Testis (tissue), 3 donors: Measurements from ENCODE around the gene ANKRD45. TPM values are rescaled to one million over a fixed set of nuclear protein-coding genes. Genes with fewer than 3 reads are reported as not detected.
"Not testable (repeated sequence)": the region's sequence is repeated elsewhere in the genome, so short reads cannot be mapped to it uniquely, and the experiment has no call there.

Experiments used
- DNase-seq: peaks from one replicate; pipeline ENCODE4 v3.0.0-alpha.2; 2019
- H3K27ac ChIP-seq, 2 donors: fragments of 200-600 bp; sonication (generic); one replicate each; pipeline ENCODE4 v1.5.1; 2019
- H3K27me3 ChIP-seq: fragments of 200-600 bp; sonication (generic); one replicate; pipeline ENCODE4 v1.5.1; 2019
- H3K36me3 ChIP-seq: fragments of 200-600 bp; sonication (generic); one replicate; pipeline ENCODE4 v1.5.1; 2017; ENCODE audit warnings: low read depth; ENCODE audit errors: missing control alignments
- H3K4me1 ChIP-seq: fragments of 200-600 bp; sonication (generic); one replicate; pipeline ENCODE4 v1.5.1; 2019
- H3K4me3 ChIP-seq, 2 donors: fragments of 200-600 bp; sonication (generic); one replicate each; pipeline ENCODE4 v1.5.1; 2017 to 2019
- H3K9me3 ChIP-seq: fragments of 200-600 bp; sonication (generic); one replicate; pipeline ENCODE4 v1.5.1; 2017
- CTCF ChIP-seq, 3 experiments: fragments of 450-650 bp in 2 of 3; fragments of 200-600 bp in 1 of 3; sonication (generic) in 1 of 3; IDR thresholded peaks; one replicate each; pipeline ENCODE4 v1.5.1; 2016 to 2019; ENCODE audit warnings: antibody characterized with exemption in 3 of 3, mild to moderate bottlenecking in 2 of 3, moderate library complexity in 1 of 3
- POLR2A ChIP-seq: fragments of 450-650 bp; IDR thresholded peaks from one replicate; pipeline ENCODE4 v1.6.1; 2017; ENCODE audit warnings: antibody characterized with exemption, mild to moderate bottlenecking, moderate library complexity
- WGBS, 2 donors: methylation state at CpG; one replicate each; pipeline ENCODE4 v1.1.5; 2018; 5-methylcytosine and 5-hydroxymethylcytosine counted together
- intact Hi-C: fragments of 100-400 bp; cut with DNase I; formaldehyde crosslinking; loops from one replicate; pipeline ENCODE4 v1.15.1; 2023; ENCODE audit warnings: low total_unique reads
- polyA plus RNA-seq: library from polyadenylated mRNA; stranded (reverse); fragments of 350-450 nt; fragmentation: Illumina TruSeq; extraction: RNeasy Lipid Tissue Mini Kit (QIAGEN cat#74804); gene quantifications from one replicate; pipeline ENCODE4 v1.2.3, GENCODE V29; 2014; ENCODE audit warnings: low read depth, low replicate concordance; ENCODE audit not compliant: insufficient read depth
- total RNA-seq, 2 donors: library from RNA; depleted of rRNA; stranded (reverse); fragments of >200 nt; gene quantifications; one replicate each; pipeline ENCODE4 v1.2.3, GENCODE V29; 2016

The ANKRD45 gene
- total and polyA plus RNA-seq, 3 donors from 2014 or later, result 6.7 to 37.9 (median 8.4) TPM

DNA sequence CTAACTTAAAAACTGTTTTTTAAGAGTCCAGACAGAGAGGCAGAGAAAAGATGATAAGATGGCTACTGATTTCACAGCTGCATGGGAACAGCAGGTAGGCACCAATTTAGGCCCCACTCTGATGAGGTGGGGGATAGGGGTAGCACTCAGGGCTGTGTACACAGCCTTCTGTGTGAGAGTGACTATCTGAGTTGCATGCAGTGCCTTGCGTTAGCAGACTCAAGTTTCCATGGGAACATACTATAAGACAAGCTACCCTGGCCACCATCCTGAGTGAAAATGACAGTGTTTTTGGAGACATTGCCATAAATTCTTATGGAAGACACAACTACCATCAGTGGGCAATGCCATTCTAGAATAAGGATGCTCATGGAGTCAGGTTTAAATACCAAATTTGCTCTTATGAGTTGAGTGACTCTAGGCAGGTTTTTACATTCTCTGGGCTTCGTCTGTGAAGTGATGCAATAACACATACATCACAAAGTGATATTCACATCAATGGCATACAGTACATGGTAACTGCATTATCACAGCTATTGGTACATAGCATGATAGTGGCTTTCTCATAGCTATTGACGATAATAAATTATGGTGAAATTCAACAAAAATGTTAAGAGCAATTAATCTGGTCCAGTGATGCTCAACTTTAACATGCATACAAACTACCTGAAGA is 97.3 kb downstream of the ANKRD45 start:
- Histone ChIP-seq H3K4me1 (no peaks in the 10 kb centered on the region), H3K4me3 (no peak overlapping the region), H3K27me3 (no peaks in the 10 kb centered on the region), H3K9me3 (no peaks in the 10 kb centered on the region), H3K36me3 (no peaks in the 10 kb centered on the region), H3K27ac (no peak overlapping the region)
- TF ChIP-seq POLR2A, result no peak
- no peak for TF ChIP-seq CTCF (IDR thresholded peaks at IDR 0.05)
- WGBS, 2 donors, result 92 to 93% methylated on average over 3 of the region's 3 CpGs
- DNase-seq, result no peak
- intact Hi-C loops, result no loop called here

DNA sequence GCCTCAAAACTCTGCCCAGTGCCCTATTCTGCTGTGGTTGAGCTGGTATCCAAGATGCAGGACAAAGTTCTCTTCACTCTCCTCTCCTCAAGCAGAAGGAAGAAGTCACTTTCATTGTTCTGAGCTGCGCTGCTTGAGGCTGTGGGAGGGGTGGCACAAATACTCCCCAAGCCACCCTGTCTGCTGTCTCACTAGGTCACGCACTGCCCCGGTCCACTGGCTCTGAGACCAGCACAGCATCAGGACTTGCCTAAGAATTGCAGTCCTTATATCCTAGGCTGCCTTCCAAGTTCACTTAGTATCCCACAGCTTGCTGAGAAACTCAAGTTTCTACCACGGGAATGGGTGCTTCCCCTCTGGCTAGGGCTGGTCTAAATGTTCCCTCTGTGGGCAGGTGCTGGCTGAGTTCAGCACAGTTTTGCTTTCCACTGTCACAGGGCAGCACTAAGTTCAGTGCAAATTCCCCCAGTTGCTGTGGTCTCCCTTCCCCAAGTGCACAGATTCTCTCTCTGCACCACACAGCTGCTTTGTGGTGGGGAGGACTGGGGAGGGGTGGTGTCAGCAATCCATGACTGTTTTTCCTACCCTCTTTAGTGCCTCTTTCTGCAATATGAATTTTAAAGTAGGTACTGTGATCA is 99.2 kb downstream of the ANKRD45 start:
- H3K36me3 ChIP-seq, result no peaks in the 10 kb centered on the region
- H3K4me3 ChIP-seq, result no peak overlapping the region
- WGBS, 2 donors, result 74 to 86% methylated on average over 4 of the region's 4 CpGs
- TF ChIP-seq CTCF (IDR thresholded peaks at IDR 0.05) (no peak), POLR2A (no peak)
- no peaks in the 10 kb centered on the region for H3K4me1 ChIP-seq
- intact Hi-C loops, result no loop called here
- no peak for DNase-seq
- no peaks in the 10 kb centered on the region for H3K27me3 ChIP-seq
- no peak overlapping the region for H3K27ac ChIP-seq
- no peaks in the 10 kb centered on the region for H3K9me3 ChIP-seq

GRCh38 chr1:173568483-173568882 is 101.2 kb downstream of the ANKRD45 start:
- Histone ChIP-seq H3K27me3 (no peaks in the 10 kb centered on the region), H3K27ac (no peak overlapping the region), H3K4me3 (no peak overlapping the region), H3K4me1 (no peaks in the 10 kb centered on the region), H3K9me3 (no peaks in the 10 kb centered on the region), H3K36me3 (no peaks in the 10 kb centered on the region)
- TF ChIP-seq POLR2A (no peak), CTCF (IDR thresholded peaks at IDR 0.05) (no peak)
- intact Hi-C loops, result no loop called here
- no peak for DNase-seq
- 89 to 100% methylated on average over 1 of the region's 1 CpG for WGBS, 2 donors

- DNase-seq, H3K4me3 ChIP-seq, H3K27ac ChIP-seq, H3K9me3 ChIP-seq, H3K27me3 ChIP-seq, intact Hi-C loops, H3K4me1 ChIP-seq, H3K36me3 ChIP-seq: not testable (repeated sequence)
- 82 to 93% methylated on average over 1 of the region's 1 CpG for WGBS, 2 donors
Measured at GRCh38 chr1:173563846-173564245, 105.8 kb downstream of the ANKRD45 start.

DNA sequence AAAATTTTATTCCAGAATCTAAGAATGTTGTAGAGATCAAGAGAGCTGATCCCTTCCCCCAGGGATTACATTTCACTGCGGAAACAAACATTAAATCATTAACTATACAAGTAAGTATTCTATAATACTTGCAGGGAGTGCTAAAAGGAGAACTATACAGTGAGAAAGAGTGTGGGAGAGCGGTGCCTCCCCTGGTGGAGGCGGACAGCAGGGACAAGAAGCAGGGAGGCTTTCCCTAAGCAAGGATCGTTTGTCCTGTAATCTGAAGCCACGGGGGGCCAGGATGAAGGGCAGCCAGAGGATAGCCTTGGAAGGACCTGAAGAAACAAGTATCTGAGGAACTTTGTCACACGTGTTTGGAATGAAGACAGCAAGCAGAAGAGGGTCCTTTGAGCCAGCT is 106.8 kb downstream of the ANKRD45 start:
- H3K27ac ChIP-seq, result no peak overlapping the region
- no peaks in the 10 kb centered on the region for H3K36me3 ChIP-seq
- intact Hi-C loops, result no loop called here
- DNase-seq, result no peak
- 61 to 66% methylated on average over 6 of the region's 6 CpGs for WGBS, 2 donors
- no peak overlapping the region for H3K4me3 ChIP-seq
- H3K27me3 ChIP-seq, result no peaks in the 10 kb centered on the region
- TF ChIP-seq CTCF (IDR thresholded peaks at IDR 0.05) (no peak), POLR2A (no peak)
- no peaks in the 10 kb centered on the region for H3K9me3 ChIP-seq
- no peaks in the 10 kb centered on the region for H3K4me1 ChIP-seq
